Measurements from ENCODE around the gene VAMP2. TPM values are rescaled to one million over a fixed set of nuclear protein-coding genes. Genes with fewer than 3 reads are reported as not detected.

Gene VAMP2
- total and polyA plus RNA-seq, 9 of the 15 experiments (the other 6 are each of a cell fraction or from before 2014, with no cell fraction given), result 2.3 to 31.8 (median 6.0) TPM

GRCh38 chr17:8158267-8159031 is 4.3 kb downstream of the VAMP2 start (continued):
- TF ChIP-seq, protein P1, sequence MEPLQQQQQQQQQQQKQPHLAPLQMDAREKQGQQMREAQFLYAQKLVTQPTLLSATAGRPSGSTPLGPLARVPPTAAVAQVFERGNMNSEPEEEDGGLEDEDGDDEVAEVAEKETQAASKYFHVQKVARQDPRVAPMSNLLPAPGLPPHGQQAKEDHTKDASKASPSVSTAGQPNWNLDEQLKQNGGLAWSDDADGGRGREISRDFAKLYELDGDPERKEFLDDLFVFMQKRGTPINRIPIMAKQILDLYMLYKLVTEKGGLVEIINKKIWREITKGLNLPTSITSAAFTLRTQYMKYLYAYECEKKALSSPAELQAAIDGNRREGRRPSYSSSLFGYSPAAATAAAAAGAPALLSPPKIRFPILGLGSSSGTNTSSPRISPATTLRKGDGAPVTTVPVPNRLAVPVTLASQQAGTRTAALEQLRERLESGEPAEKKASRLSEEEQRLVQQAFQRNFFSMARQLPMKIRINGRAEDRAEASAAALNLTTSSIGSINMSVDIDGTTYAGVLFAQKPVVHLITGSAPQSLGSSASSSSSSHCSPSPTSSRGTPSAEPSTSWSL (CRISPR knock-in tag; IDR thresholded peaks at IDR 0.05; ENCODE audit: borderline replicate concordance), result no peak
- TF ChIP-seq HDAC1 (IDR thresholded peaks at IDR 0.05) (no peak), EGR1 (conservative IDR thresholded peaks at IDR 0.05) (peak; percentile 23; the same call in 1 of the 2 replicates), NFE2 (IDR thresholded peaks at IDR 0.05; ENCODE audit: low read depth) (no peak), THRAP3 (IDR thresholded peaks at IDR 0.05; ENCODE audit: borderline replicate concordance) (no peak), KLF10 (CRISPR knock-in tag; IDR thresholded peaks at IDR 0.05) (no peak), GTF2F1 (IDR thresholded peaks at IDR 0.05; ENCODE audit: low read depth, low read length) (no peak), NFIC (IDR thresholded peaks at IDR 0.05) (no peak), SRSF7 (optimal IDR thresholded peaks at IDR 0.05; ENCODE audit: low read depth, low read length) (no peak), SIN3A (IDR thresholded peaks at IDR 0.05; ENCODE audit: borderline replicate concordance in 2 of 2, control insufficient read depth in 1 of 2, low read depth in 2 of 2, low read length in 2 of 2) (no peak), RBBP5 (IDR thresholded peaks at IDR 0.05; ENCODE audit: borderline replicate concordance, insufficient read depth, low read length, poor library complexity, severe bottlenecking) (no peak), CXXC5 (CRISPR knock-in tag; IDR thresholded peaks at IDR 0.05) (no peak), NCOA4 (IDR thresholded peaks at IDR 0.05; ENCODE audit: partially characterized antibody) (no peak), E2F5 (CRISPR knock-in tag; IDR thresholded peaks at IDR 0.05) (no peak), SMC3 (conservative IDR thresholded peaks at IDR 0.05; ENCODE audit: insufficient read depth, low read depth, low read length) (peak; percentile 42; the same call in 1 of the 2 replicates)
- TF ChIP-seq, protein P2, sequence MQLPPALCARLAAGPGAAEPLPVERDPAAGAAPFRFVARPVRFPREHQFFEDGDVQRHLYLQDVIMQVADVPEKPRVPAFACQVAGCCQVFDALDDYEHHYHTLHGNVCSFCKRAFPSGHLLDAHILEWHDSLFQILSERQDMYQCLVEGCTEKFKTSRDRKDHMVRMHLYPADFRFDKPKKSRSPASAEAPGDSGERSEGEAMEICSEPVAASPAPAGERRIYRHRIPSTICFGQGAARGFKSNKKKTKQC (CRISPR knock-in tag; IDR thresholded peaks at IDR 0.05), result no peak
- TF ChIP-seq, protein P3, sequence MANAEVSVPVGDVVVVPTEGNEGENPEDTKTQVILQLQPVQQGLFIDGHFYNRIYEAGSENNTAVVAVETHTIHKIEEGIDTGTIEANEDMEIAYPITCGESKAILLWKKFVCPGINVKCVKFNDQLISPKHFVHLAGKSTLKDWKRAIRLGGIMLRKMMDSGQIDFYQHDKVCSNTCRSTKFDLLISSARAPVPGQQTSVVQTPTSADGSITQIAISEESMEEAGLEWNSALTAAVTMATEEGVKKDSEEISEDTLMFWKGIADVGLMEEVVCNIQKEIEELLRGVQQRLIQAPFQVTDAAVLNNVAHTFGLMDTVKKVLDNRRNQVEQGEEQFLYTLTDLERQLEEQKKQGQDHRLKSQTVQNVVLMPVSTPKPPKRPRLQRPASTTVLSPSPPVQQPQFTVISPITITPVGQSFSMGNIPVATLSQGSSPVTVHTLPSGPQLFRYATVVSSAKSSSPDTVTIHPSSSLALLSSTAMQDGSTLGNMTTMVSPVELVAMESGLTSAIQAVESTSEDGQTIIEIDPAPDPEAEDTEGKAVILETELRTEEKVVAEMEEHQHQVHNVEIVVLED (CRISPR knock-in tag; IDR thresholded peaks at IDR 0.05), result no peak
- TF ChIP-seq, protein P4, sequence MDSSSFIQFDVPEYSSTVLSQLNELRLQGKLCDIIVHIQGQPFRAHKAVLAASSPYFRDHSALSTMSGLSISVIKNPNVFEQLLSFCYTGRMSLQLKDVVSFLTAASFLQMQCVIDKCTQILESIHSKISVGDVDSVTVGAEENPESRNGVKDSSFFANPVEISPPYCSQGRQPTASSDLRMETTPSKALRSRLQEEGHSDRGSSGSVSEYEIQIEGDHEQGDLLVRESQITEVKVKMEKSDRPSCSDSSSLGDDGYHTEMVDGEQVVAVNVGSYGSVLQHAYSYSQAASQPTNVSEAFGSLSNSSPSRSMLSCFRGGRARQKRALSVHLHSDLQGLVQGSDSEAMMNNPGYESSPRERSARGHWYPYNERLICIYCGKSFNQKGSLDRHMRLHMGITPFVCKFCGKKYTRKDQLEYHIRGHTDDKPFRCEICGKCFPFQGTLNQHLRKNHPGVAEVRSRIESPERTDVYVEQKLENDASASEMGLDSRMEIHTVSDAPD (CRISPR knock-in tag; IDR thresholded peaks at IDR 0.05), result no peak
- TF ChIP-seq, protein P5, sequence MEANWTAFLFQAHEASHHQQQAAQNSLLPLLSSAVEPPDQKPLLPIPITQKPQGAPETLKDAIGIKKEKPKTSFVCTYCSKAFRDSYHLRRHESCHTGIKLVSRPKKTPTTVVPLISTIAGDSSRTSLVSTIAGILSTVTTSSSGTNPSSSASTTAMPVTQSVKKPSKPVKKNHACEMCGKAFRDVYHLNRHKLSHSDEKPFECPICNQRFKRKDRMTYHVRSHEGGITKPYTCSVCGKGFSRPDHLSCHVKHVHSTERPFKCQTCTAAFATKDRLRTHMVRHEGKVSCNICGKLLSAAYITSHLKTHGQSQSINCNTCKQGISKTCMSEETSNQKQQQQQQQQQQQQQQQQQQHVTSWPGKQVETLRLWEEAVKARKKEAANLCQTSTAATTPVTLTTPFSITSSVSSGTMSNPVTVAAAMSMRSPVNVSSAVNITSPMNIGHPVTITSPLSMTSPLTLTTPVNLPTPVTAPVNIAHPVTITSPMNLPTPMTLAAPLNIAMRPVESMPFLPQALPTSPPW (CRISPR knock-in tag; IDR thresholded peaks at IDR 0.05), result peak; percentile 40; the same call in 1 of the 2 replicates
